Mesothelial cell of epicardium (in vitro differentiated cells): Measurements from ENCODE around the gene TNRC18. TPM values are rescaled to one million over a fixed set of nuclear protein-coding genes. Genes with fewer than 3 reads are reported as not detected.

Experiments used
- DNase-seq, 2 experiments: peaks; one replicate each; pipeline ENCODE4 v3.0.0; 2021; ENCODE audit warnings: low spot score in 2 of 2; ENCODE audit not compliant: unreplicated experiment in 2 of 2
- H3K27ac Mint-ChIP-seq: 2 replicates; pipeline ENCODE4 v1.8.0; 2021; ENCODE audit warnings: mixed read lengths
- H3K27me3 Mint-ChIP-seq: 2 replicates; pipeline ENCODE4 v1.8.0; 2021; ENCODE audit warnings: low read depth, mixed read lengths
- H3K36me3 Mint-ChIP-seq: 2 replicates; pipeline ENCODE4 v1.8.0; 2021; ENCODE audit warnings: mixed read lengths
- H3K4me1 Mint-ChIP-seq: 2 replicates; pipeline ENCODE4 v1.8.0; 2021; ENCODE audit warnings: mixed read lengths
- H3K4me3 Mint-ChIP-seq: 2 replicates; pipeline ENCODE4 v1.8.0; 2021; ENCODE audit warnings: mild to moderate bottlenecking, moderate library complexity, mixed read lengths
- H3K9me3 Mint-ChIP-seq: 2 replicates; pipeline ENCODE4 v1.8.0; 2021; ENCODE audit warnings: mixed read lengths
- total RNA-seq: library from RNA; stranded (reverse); gene quantifications from 3 replicates; pipeline ENCODE4 v1.2.1, GENCODE V29; 2021
- TF ChIP-seq, protein P1 (sequence below): fragments of 200-600 bp; sonication (generic); IDR thresholded peaks from one replicate; pipeline ENCODE4 v1.5.0; 2021; ENCODE audit warnings: antibody characterized with exemption; ENCODE audit not compliant: unreplicated experiment

TNRC18 gene
- total RNA-seq, 1 donor from 2014 or later: 171 TPM

DNA sequence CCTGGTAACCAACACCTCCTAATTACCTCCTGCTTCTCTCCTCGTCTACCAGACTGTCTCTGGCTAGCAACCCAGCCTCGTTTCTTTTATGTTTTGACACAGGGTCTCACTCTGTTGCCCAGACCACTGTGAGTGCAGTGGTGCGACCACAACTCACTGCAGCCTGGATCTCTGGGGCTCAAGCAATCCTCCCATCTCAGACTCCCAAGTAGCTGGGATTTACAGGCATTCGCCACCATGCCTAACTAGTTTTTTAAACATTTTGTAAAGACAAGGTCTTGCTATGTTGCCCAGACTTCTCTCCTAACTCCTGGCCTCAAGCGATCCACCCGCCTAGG lies 10.2 kb downstream of the TNRC18 start:
- Mint-ChIP-seq H3K27me3 (no peaks in the 10 kb centered on the region), H3K4me1 (peaks cover 32% of the 10 kb centered on the region), H3K4me3 (no peak overlapping the region), H3K27ac (peak overlapping the region; percentile 94), H3K36me3 (peaks cover 25% of the 10 kb centered on the region), H3K9me3 (peaks cover 7% of the 10 kb centered on the region)
- no peak for DNase-seq
- TF ChIP-seq, protein P1, sequence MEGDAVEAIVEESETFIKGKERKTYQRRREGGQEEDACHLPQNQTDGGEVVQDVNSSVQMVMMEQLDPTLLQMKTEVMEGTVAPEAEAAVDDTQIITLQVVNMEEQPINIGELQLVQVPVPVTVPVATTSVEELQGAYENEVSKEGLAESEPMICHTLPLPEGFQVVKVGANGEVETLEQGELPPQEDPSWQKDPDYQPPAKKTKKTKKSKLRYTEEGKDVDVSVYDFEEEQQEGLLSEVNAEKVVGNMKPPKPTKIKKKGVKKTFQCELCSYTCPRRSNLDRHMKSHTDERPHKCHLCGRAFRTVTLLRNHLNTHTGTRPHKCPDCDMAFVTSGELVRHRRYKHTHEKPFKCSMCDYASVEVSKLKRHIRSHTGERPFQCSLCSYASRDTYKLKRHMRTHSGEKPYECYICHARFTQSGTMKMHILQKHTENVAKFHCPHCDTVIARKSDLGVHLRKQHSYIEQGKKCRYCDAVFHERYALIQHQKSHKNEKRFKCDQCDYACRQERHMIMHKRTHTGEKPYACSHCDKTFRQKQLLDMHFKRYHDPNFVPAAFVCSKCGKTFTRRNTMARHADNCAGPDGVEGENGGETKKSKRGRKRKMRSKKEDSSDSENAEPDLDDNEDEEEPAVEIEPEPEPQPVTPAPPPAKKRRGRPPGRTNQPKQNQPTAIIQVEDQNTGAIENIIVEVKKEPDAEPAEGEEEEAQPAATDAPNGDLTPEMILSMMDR: no peak

DNA sequence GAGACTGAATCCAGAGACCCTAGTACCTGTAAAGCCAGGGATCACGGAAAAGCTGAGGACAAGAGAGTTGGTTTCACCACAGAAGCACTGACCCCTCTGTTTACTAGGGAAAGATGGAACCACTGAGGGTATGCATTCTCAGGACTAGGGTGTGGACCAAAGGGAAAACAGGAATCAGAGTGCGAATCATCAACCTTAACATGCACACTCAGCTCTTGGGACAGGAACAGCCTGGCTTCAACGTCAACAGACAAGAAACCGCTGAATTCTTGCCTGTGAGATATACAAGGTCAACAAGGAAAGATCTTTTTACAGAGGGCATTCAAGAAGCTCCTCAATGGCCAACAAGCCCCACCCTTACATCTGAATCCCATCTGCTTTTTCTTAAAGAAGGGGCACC lies 14.9 kb downstream of the TNRC18 start:
- no peak overlapping the region for H3K4me3 Mint-ChIP-seq
- TF ChIP-seq, protein P1: no peak
- peaks cover 15% of the 10 kb centered on the region for H3K4me1 Mint-ChIP-seq
- peaks cover 32% of the 10 kb centered on the region for H3K36me3 Mint-ChIP-seq
- no peak overlapping the region for H3K27ac Mint-ChIP-seq
- H3K9me3 Mint-ChIP-seq: peaks cover 7% of the 10 kb centered on the region
- DNase-seq: no peak
- H3K27me3 Mint-ChIP-seq: no peaks in the 10 kb centered on the region

DNA sequence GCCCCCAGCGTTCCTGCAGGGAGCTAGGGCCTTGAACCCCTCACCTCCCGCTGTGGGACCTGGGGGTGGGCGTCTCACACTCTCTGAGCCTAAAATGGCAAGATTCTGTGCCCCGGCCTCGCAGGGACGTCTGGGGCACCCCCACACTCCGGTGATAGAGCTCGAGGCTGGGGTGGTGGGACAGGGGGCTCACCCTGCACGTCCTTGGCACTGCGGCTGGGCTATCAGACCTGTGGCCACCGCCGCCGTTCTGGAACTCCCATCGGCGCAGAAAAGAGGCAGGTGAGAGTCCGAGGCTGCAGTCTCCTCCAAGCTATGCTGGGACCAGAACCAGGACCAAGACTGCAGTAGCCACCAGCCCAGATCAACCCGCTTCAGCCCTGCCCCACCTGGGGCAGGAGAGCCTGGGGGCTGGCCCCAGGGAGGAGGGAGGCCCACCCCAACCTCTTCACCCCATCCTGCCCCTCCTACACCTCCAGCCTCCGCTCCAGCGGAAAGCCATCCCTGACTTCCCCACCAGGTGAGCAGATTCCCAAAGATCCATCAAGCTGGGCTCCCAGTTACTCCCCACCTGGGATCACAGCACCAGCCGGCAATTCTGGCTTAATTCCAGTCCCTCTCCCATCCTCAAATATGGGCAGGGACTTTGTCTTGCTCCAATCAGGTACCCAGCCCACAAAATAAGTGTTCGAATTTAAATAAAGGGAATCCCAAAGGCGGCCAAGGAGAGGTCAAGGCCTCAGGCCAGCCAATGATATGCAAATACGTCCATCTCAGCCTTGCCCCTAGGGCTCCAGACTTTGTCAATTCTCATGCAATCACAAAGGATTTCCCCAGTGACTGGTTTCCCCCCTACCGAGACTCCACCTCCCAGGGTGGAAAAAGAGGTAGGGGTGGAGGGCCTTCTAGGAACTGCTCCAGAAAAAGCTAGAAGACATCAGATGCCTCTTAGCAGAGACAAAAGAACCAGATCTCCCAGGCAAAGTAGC lies 16.4 kb downstream of the TNRC18 start:
- Mint-ChIP-seq H3K4me1 (peaks cover 8% of the 10 kb centered on the region), H3K36me3 (peaks cover 31% of the 10 kb centered on the region), H3K4me3 (no peak overlapping the region), H3K9me3 (peaks cover 7% of the 10 kb centered on the region), H3K27ac (peak overlapping the region; percentile 90), H3K27me3 (no peaks in the 10 kb centered on the region)
- DNase-seq: no peak
- TF ChIP-seq, protein P1: no peak

DNA sequence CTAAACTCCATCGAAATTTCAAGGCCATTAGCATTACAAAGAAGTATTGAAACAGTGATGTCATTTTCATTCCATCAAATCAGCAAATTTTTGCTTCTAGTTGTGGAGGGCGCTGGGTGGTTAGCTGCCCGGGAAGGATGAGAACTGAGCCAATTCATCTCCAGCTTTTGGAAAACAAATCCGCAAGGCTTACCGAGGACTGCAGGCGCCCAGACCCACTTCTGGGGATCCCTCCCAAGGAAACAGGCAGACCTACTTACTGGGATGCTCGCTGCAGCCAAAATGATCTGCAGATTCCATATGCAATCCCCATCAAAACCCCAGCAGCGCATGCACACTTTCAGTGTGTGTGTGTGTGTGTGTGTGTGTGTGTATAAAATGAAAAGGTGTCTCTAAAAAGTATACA lies 19.2 kb downstream of the TNRC18 start:
- TF ChIP-seq, protein P1: no peak
- Mint-ChIP-seq H3K27me3 (no peaks in the 10 kb centered on the region), H3K4me1 (peaks cover 8% of the 10 kb centered on the region), H3K9me3 (peaks cover 3% of the 10 kb centered on the region), H3K36me3 (peaks cover 27% of the 10 kb centered on the region), H3K4me3 (no peak overlapping the region), H3K27ac (peak overlapping the region; percentile 66)
- DNase-seq: no peak

DNA sequence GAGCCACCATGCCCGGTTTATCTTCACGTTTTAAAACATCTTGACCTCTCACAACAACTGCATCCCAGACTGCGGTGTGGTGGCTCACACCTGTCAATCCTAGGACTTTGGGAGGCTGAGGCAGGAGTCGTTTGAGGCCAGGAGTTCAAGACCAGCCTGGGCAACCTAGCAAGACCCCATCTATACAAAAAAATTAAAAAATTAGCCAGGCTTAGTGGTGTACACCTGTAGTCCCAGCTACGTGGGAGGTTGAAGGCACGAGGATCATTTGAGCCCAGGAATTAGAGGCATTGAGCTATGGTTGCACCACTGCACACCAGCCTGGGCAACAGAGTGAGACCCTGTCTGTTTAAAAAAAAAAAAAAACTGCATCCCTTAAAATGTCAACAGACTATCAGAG lies 20.2 kb downstream of the TNRC18 start:
- H3K27ac Mint-ChIP-seq: no peak overlapping the region

More for the DNA sequence above, 20.2 kb downstream of the TNRC18 start:
- Mint-ChIP-seq H3K4me3 (no peak overlapping the region), H3K27me3 (no peaks in the 10 kb centered on the region), H3K4me1 (peaks cover 8% of the 10 kb centered on the region), H3K9me3 (peaks cover 3% of the 10 kb centered on the region), H3K36me3 (peaks cover 20% of the 10 kb centered on the region)
- TF ChIP-seq, protein P1: no peak
- DNase-seq: no peak
